CD14-positive monocyte (primary cell): Measurements from ENCODE around the gene TBX15. TPM values are rescaled to one million over a fixed set of nuclear protein-coding genes. Genes with fewer than 3 reads are reported as not detected.

ENCODE experiments used
- DNase-seq, 3 donors: peaks; one replicate each; pipeline ENCODE4 v3.0.0-alpha.2; 2011 to 2022
- H2AFZ ChIP-seq: 2 replicates; pipeline ENCODE4 v1.6.0; 2012; ENCODE audit warnings: mild to moderate bottlenecking, low read depth, low read length, inconsistent platforms; ENCODE audit not compliant: insufficient read depth, poor library complexity, severe bottlenecking
- H3K27ac ChIP-seq, 2 donors: 1 replicate in 1 of 2; 2 replicates in 1 of 2; pipeline ENCODE4 v1.5.1; 2012 to 2013; ENCODE audit warnings: low read length in 2 of 2, control low read depth in 1 of 2, inconsistent platforms in 1 of 2, low read depth in 1 of 2, mild to moderate bottlenecking in 1 of 2
- H3K27me3 ChIP-seq, 2 donors: one replicate each; pipeline versions ENCODE4 v1.6.0 to v1.6.1; 2011 to 2013; ENCODE audit warnings: low read length in 2 of 2; ENCODE audit not compliant: control insufficient read depth in 2 of 2, insufficient read depth in 2 of 2
- H3K36me3 ChIP-seq, 2 donors: replicated peaks in 1 of 2; 1 replicate in 1 of 2; 2 replicates in 1 of 2; pipeline versions ENCODE4 v1.5.1 to v1.6.1; 2012 to 2013; ENCODE audit warnings: low read length in 2 of 2, control low read depth in 1 of 2, inconsistent platforms in 1 of 2, mild to moderate bottlenecking in 1 of 2; ENCODE audit not compliant: insufficient read depth in 2 of 2, control insufficient read depth in 1 of 2
- H3K4me1 ChIP-seq, 2 donors: 1 replicate in 1 of 2; 2 replicates in 1 of 2; pipeline versions ENCODE4 v1.5.1 to v1.6.1; 2012 to 2013; ENCODE audit warnings: low read length in 2 of 2, control low read depth in 1 of 2, inconsistent platforms in 1 of 2, mild to moderate bottlenecking in 1 of 2, moderate library complexity in 1 of 2; ENCODE audit not compliant: insufficient read depth in 2 of 2, control insufficient read depth in 1 of 2
- H3K4me2 ChIP-seq: replicated peaks from 2 replicates; pipeline ENCODE3; 2012; ENCODE audit warnings: low read length, moderate library complexity, mild to moderate bottlenecking; ENCODE audit not compliant: poor library complexity, severe bottlenecking; ENCODE audit errors: extremely low read depth
- H3K4me3 ChIP-seq, 3 experiments: fragments of 200-600 bp in 1 of 3; sonication (generic) in 1 of 3; replicated peaks in 1 of 3; 1 replicate in 2 of 3; 2 replicates in 1 of 3; pipeline ENCODE4 v1.5.1; 2011 to 2013; ENCODE audit warnings: low read length in 3 of 3, mild to moderate bottlenecking in 3 of 3, control low read depth in 2 of 3, low read depth in 2 of 3, inconsistent platforms in 1 of 3, moderate library complexity in 1 of 3
- H3K79me2 ChIP-seq: 2 replicates; pipeline ENCODE4 v1.6.0; 2012; ENCODE audit warnings: mild to moderate bottlenecking, control low read depth, inconsistent platforms, low read length, moderate library complexity; ENCODE audit not compliant: insufficient read depth
- H3K9ac ChIP-seq: 2 replicates; pipeline ENCODE4 v1.6.0; 2017; ENCODE audit warnings: low read length, mild to moderate bottlenecking; ENCODE audit not compliant: insufficient read depth, poor library complexity, severe bottlenecking
- H3K9me3 ChIP-seq, 2 donors: replicated peaks in 1 of 2; 1 replicate in 1 of 2; 2 replicates in 1 of 2; pipeline versions ENCODE4 v1.5.1 to v1.6.1; 2012 to 2013; ENCODE audit warnings: low read length in 2 of 2, control low read depth in 1 of 2; ENCODE audit not compliant: control insufficient read depth in 1 of 2, insufficient read depth in 1 of 2
- H4K20me1 ChIP-seq: 2 replicates; pipeline ENCODE4 v1.6.0; 2012; ENCODE audit warnings: mild to moderate bottlenecking, low read length, control low read depth, moderate library complexity; ENCODE audit not compliant: insufficient read depth
- H3K27ac Mint-ChIP-seq, 7 donors: one replicate each; pipeline ENCODE4 v1.8.0; 2020; ENCODE audit warnings: mild to moderate bottlenecking in 7 of 7, mixed read lengths in 7 of 7, moderate library complexity in 6 of 7, inconsistent platforms in 2 of 7
- H3K27me3 Mint-ChIP-seq, 3 donors: one replicate each; pipeline ENCODE4 v1.8.0; 2021 to 2022; ENCODE audit warnings: low read depth in 3 of 3, mild to moderate bottlenecking in 3 of 3, mixed read lengths in 3 of 3, moderate library complexity in 3 of 3, inconsistent platforms in 1 of 3
- H3K36me3 Mint-ChIP-seq, 2 donors: one replicate each; pipeline ENCODE4 v1.8.0; 2020; ENCODE audit warnings: mixed read lengths in 2 of 2, inconsistent platforms in 1 of 2, mild to moderate bottlenecking in 1 of 2
- H3K4me1 Mint-ChIP-seq: one replicate; pipeline ENCODE4 v1.8.0; 2020; ENCODE audit warnings: mild to moderate bottlenecking, mixed read lengths
- H3K4me3 Mint-ChIP-seq, 2 donors: one replicate each; pipeline ENCODE4 v1.8.0; 2020; ENCODE audit warnings: mild to moderate bottlenecking in 2 of 2, mixed read lengths in 2 of 2, moderate library complexity in 1 of 2
- H3K9me3 Mint-ChIP-seq, 7 donors: one replicate each; pipeline ENCODE4 v1.8.0; 2020 to 2022; ENCODE audit warnings: mixed read lengths in 7 of 7, mild to moderate bottlenecking in 6 of 7, moderate library complexity in 6 of 7, inconsistent platforms in 2 of 7
- CTCF ChIP-seq: fragments of 200-600 bp; IDR thresholded peaks from one replicate; pipeline ENCODE4 v1.8.0; 2022; ENCODE audit warnings: antibody characterized with exemption, mild to moderate bottlenecking
- WGBS: methylation state at CpG from one replicate; pipeline ENCODE4 v1.1.5; 2013; ENCODE audit warnings: missing lambda C conversion rate; ENCODE audit not compliant: insufficient coverage; 5-methylcytosine and 5-hydroxymethylcytosine counted together
- intact Hi-C, 2 donors: fragments of 100-400 bp; cut with micrococcal nuclease; formaldehyde crosslinking; loops; one replicate each; pipeline versions ENCODE4 v1.15.0 to v1.15.1; 2023
- polyA plus RNA-seq, 3 donors: library from polyadenylated mRNA; depleted of rRNA in 1 of 3; unstranded in 2 of 3; stranded (reverse) in 1 of 3; fragments of 300-500 nt in 2 of 3; fragments of >200 nt in 1 of 3; fragmentation: Illumina TruSeq in 2 of 3; gene quantifications; 1 replicate in 2 of 3; 2 replicates in 1 of 3; pipeline ENCODE4 v1.2.3, GENCODE V29; 2012 to 2021

TBX15 gene
- polyA plus RNA-seq, 3 donors = not detected

- Histone ChIP-seq H4K20me1 (no peaks in the 10 kb centered on the region), H3K27me3 (no peaks in the 10 kb centered on the region), H3K4me3 (no peak overlapping the region), H3K4me1 (no peaks in the 10 kb centered on the region), H2AFZ (no peak overlapping the region), H3K9me3 (no peaks in the 10 kb centered on the region), H3K79me2 (no peaks in the 10 kb centered on the region), H3K4me2 (no peak overlapping the region), H3K27ac (no peak overlapping the region), H3K9ac (no peak overlapping the region), H3K36me3 (no peaks in the 10 kb centered on the region)
- intact Hi-C loops = no loop called here
- H3K9me3 Mint-ChIP-seq = peaks cover 0 to 8% (median 4%) of the 10 kb centered on the region in 7 donors
- no peak for DNase-seq
- H3K36me3 Mint-ChIP-seq = no peaks in the 10 kb centered on the region
- no peak overlapping the region for H3K4me3 Mint-ChIP-seq
- TF ChIP-seq CTCF = no peak
- H3K4me1 Mint-ChIP-seq = no peaks in the 10 kb centered on the region
- 87% methylated on average over 3 of the region's 6 CpGs for WGBS
- H3K27me3 Mint-ChIP-seq = peaks cover 0 to 2% (median 0%) of the 10 kb centered on the region in 3 donors
- H3K27ac Mint-ChIP-seq = no peak overlapping the region
Measured at GRCh38 chr1:118905196-118905595, 82.9 kb downstream of the TBX15 start.

GRCh38 chr1:118902711-118903191 lies 85.4 kb downstream of the TBX15 start:
- intact Hi-C loops = no loop called here
- H3K9me3 ChIP-seq = no peaks in the 10 kb centered on the region
- H3K27me3 ChIP-seq = no peaks in the 10 kb centered on the region
- H3K4me3 Mint-ChIP-seq = no peak overlapping the region
- no peak for DNase-seq
- no peak overlapping the region for H3K4me2 ChIP-seq
- no peak overlapping the region for H3K27ac Mint-ChIP-seq
- no peak for TF ChIP-seq CTCF
- H3K36me3 Mint-ChIP-seq = no peaks in the 10 kb centered on the region
- H3K36me3 ChIP-seq = no peaks in the 10 kb centered on the region
- H2AFZ ChIP-seq = no peak overlapping the region
- no peaks in the 10 kb centered on the region for H3K79me2 ChIP-seq
- H3K4me1 Mint-ChIP-seq = no peaks in the 10 kb centered on the region
- no peak overlapping the region for H3K4me3 ChIP-seq
- H3K9me3 Mint-ChIP-seq = peaks cover 0 to 6% (median 4%) of the 10 kb centered on the region in 7 donors
- no peak overlapping the region for H3K27ac ChIP-seq
- H4K20me1 ChIP-seq = no peaks in the 10 kb centered on the region
- no peaks in the 10 kb centered on the region for H3K4me1 ChIP-seq
- WGBS = 88% methylated on average over 4 of the region's 6 CpGs
- H3K9ac ChIP-seq = no peak overlapping the region
- peaks cover 0 to 1% (median 0%) of the 10 kb centered on the region in 3 donors for H3K27me3 Mint-ChIP-seq
